ENCODE data around the gene BID. TPM values are rescaled to one million over a fixed set of nuclear protein-coding genes. Genes with fewer than 3 reads are reported as not detected.

BID gene
- polyA plus RNA-seq, 10 donors = 16.0 to 26.5 (median 20.0) TPM

GRCh38 chr22:17741866-17742526, 32.3 kb downstream of the BID start:
- DNase-seq = no peak

- no peak for DNase-seq
Observed at GRCh38 chr22:17739196-17739975, 34.9 kb downstream of the BID start.

GRCh38 chr22:17738386-17739128, 35.7 kb downstream of the BID start:
- no peak for DNase-seq

GRCh38 chr22:17734187-17734586, 40.1 kb downstream of the BID start:
- no peak for DNase-seq

GRCh38 chr22:17733466-17733865, 40.8 kb downstream of the BID start:
- no peak for DNase-seq

- DNase-seq = no peak
Observed at GRCh38 chr22:17732251-17732854, 41.9 kb downstream of the BID start.

GRCh38 chr22:17729561-17729960, 44.7 kb downstream of the BID start:
- no peak for DNase-seq

GRCh38 chr22:17728786-17729185, 45.5 kb downstream of the BID start:
- no peak for DNase-seq

GRCh38 chr22:17726928-17727897, 47.1 kb downstream of the BID start:
- DNase-seq = no peak

GRCh38 chr22:17726006-17726927, 48.0 kb downstream of the BID start:
- no peak for DNase-seq

- DNase-seq = no peak
Observed at GRCh38 chr22:17725500-17725796, 48.8 kb downstream of the BID start.

- no peak for DNase-seq
Observed at GRCh38 chr22:17724678-17725499, 49.4 kb downstream of the BID start.

GRCh38 chr22:17724241-17724640, 50.0 kb downstream of the BID start:
- no peak for DNase-seq

GRCh38 chr22:17719911-17720310, 54.4 kb downstream of the BID start:
- DNase-seq = no peak

GRCh38 chr22:17717708-17718107, 56.6 kb downstream of the BID start:
- DNase-seq = no peak

- no peak for DNase-seq
Observed at GRCh38 chr22:17716529-17716928, 57.7 kb downstream of the BID start.

GRCh38 chr22:17712441-17712840, 61.8 kb downstream of the BID start:
- no peak for DNase-seq

- no peak for DNase-seq
Observed at GRCh38 chr22:17710023-17710422, 64.2 kb downstream of the BID start.

GRCh38 chr22:17707526-17707925, 66.7 kb downstream of the BID start:
- no peak for DNase-seq

Measured in muscle of back (tissue), 11 donors.